Ishikawa (cell line): Measurements from ENCODE around the gene PRM2.

ENCODE experiments used
- CEBPB ChIP-seq: IDR thresholded peaks from 2 replicates; pipeline ENCODE4 v1.6.1; 2012
- CREB1 ChIP-seq: IDR thresholded peaks from 2 replicates; pipeline ENCODE4 v1.6.1; 2012; ENCODE audit warnings: low read depth
- EGR1 ChIP-seq: IDR thresholded peaks from 2 replicates; pipeline ENCODE4 v1.6.1; 2012
- EP300 ChIP-seq: IDR thresholded peaks from 2 replicates; pipeline ENCODE4 v1.6.1; 2012; ENCODE audit warnings: borderline replicate concordance
- NFIC ChIP-seq: IDR thresholded peaks from 2 replicates; pipeline ENCODE4 v1.6.1; 2012
- RAD21 ChIP-seq: IDR thresholded peaks from 2 replicates; pipeline ENCODE4 v1.6.1; 2012; ENCODE audit warnings: low read depth
- TAF1 ChIP-seq: IDR thresholded peaks from 2 replicates; pipeline ENCODE4 v1.6.1; 2012; ENCODE audit warnings: low read depth, mild to moderate bottlenecking
- TCF12 ChIP-seq: IDR thresholded peaks from 2 replicates; pipeline ENCODE4 v1.6.1; 2012; ENCODE audit warnings: low read depth
- TEAD4 ChIP-seq: IDR thresholded peaks from 2 replicates; pipeline ENCODE4 v1.6.1; 2012
- YY1 ChIP-seq: IDR thresholded peaks from 2 replicates; pipeline ENCODE4 v1.6.1; 2012; ENCODE audit warnings: low read depth
- ZBTB7A ChIP-seq: IDR thresholded peaks from 2 replicates; pipeline ENCODE4 v1.6.1; 2012; ENCODE audit warnings: low read depth
- TF ChIP-seq, protein P1 (sequence below): IDR thresholded peaks from 2 replicates; pipeline ENCODE4 v1.6.1; 2012
- TF ChIP-seq, protein P2 (sequence below): IDR thresholded peaks from 2 replicates; pipeline ENCODE4 v1.6.1; 2012; ENCODE audit warnings: low read depth, mild to moderate bottlenecking
- TF ChIP-seq, protein P3 (sequence below): IDR thresholded peaks from 2 replicates; pipeline ENCODE4 v1.6.1; 2012

DNA sequence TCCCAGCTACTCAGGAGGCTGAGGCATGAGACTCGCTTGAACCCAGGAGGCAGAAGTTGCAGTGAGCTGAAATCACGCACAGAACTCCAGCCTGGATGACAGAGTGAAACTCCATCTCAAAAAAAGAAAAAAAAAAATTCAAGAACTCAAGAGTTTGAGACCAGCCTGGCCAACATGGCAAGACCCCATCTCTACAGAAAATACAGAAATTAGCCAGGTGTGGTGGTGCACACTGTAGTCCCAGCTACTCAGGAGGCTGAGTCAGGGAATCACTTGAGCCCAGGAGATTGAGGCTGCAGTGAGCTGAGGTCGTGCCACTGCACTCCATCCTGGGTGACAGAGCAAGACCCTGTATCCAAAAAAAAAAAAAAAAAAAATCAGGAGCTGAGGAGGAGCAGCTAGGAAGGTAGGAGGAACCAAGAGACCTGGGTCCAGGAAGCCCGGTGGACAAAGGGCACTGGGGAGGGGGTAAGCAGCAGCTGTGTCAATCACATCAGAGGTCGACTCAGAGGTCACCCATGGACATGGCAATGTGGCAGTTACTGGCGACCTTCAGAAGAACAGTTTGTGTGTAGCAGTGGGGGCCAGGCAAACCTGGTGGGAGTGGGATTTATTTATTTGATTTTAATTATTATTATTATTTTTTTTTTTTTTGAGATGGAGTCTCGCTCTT is 15.9 kb upstream of the PRM2 start:
- no peak for TF ChIP-seq EP300
- no peak for TF ChIP-seq CEBPB
- TF ChIP-seq RAD21 = no peak
- TF ChIP-seq YY1 = no peak
- TF ChIP-seq, protein P1, sequence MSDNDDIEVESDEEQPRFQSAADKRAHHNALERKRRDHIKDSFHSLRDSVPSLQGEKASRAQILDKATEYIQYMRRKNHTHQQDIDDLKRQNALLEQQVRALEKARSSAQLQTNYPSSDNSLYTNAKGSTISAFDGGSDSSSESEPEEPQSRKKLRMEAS = no peak
- TF ChIP-seq, protein P2, sequence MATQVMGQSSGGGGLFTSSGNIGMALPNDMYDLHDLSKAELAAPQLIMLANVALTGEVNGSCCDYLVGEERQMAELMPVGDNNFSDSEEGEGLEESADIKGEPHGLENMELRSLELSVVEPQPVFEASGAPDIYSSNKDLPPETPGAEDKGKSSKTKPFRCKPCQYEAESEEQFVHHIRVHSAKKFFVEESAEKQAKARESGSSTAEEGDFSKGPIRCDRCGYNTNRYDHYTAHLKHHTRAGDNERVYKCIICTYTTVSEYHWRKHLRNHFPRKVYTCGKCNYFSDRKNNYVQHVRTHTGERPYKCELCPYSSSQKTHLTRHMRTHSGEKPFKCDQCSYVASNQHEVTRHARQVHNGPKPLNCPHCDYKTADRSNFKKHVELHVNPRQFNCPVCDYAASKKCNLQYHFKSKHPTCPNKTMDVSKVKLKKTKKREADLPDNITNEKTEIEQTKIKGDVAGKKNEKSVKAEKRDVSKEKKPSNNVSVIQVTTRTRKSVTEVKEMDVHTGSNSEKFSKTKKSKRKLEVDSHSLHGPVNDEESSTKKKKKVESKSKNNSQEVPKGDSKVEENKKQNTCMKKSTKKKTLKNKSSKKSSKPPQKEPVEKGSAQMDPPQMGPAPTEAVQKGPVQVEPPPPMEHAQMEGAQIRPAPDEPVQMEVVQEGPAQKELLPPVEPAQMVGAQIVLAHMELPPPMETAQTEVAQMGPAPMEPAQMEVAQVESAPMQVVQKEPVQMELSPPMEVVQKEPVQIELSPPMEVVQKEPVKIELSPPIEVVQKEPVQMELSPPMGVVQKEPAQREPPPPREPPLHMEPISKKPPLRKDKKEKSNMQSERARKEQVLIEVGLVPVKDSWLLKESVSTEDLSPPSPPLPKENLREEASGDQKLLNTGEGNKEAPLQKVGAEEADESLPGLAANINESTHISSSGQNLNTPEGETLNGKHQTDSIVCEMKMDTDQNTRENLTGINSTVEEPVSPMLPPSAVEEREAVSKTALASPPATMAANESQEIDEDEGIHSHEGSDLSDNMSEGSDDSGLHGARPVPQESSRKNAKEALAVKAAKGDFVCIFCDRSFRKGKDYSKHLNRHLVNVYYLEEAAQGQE = no peak
- TF ChIP-seq TAF1 = no peak
- no peak for TF ChIP-seq TEAD4
- no peak for TF ChIP-seq CREB1
- no peak for TF ChIP-seq NFIC
- no peak for TF ChIP-seq EGR1
- no peak for TF ChIP-seq TCF12
- TF ChIP-seq ZBTB7A = no peak
- TF ChIP-seq, protein P3, sequence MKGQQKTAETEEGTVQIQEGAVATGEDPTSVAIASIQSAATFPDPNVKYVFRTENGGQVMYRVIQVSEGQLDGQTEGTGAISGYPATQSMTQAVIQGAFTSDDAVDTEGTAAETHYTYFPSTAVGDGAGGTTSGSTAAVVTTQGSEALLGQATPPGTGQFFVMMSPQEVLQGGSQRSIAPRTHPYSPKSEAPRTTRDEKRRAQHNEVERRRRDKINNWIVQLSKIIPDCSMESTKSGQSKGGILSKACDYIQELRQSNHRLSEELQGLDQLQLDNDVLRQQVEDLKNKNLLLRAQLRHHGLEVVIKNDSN = no peak
